Measurements from ENCODE around the gene RGS8. TPM values are rescaled to one million over a fixed set of nuclear protein-coding genes. Genes with fewer than 3 reads are reported as not detected.

The RGS8 gene
- total and polyA plus RNA-seq, 9 donors, result 0.12 to 4.8 (median 0.33) TPM; not detected in 1

- TF ChIP-seq, protein P1, sequence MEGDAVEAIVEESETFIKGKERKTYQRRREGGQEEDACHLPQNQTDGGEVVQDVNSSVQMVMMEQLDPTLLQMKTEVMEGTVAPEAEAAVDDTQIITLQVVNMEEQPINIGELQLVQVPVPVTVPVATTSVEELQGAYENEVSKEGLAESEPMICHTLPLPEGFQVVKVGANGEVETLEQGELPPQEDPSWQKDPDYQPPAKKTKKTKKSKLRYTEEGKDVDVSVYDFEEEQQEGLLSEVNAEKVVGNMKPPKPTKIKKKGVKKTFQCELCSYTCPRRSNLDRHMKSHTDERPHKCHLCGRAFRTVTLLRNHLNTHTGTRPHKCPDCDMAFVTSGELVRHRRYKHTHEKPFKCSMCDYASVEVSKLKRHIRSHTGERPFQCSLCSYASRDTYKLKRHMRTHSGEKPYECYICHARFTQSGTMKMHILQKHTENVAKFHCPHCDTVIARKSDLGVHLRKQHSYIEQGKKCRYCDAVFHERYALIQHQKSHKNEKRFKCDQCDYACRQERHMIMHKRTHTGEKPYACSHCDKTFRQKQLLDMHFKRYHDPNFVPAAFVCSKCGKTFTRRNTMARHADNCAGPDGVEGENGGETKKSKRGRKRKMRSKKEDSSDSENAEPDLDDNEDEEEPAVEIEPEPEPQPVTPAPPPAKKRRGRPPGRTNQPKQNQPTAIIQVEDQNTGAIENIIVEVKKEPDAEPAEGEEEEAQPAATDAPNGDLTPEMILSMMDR (IDR thresholded peaks at IDR 0.05), result no peak
- no peak for TF ChIP-seq POLR2A (IDR thresholded peaks at IDR 0.05)
- TF ChIP-seq EP300 (IDR thresholded peaks at IDR 0.05), result no peak
- DNase-seq, result peak in 4 of 5 donors; percentile 51 to 87 (median 64)
- intact Hi-C loops (cut with DNase I), result no loop called here
- Histone ChIP-seq H3K27me3 (no peaks in the 10 kb centered on the region), H3K4me3 (no peak overlapping the region), H3K27ac (no peak overlapping the region), H3K9me3 (no peaks in the 10 kb centered on the region), H3K36me3 (no peaks in the 10 kb centered on the region), H3K4me1 (ENCODE audit: insufficient read depth) (peaks cover 2% of the 10 kb centered on the region)
- 9 to 21% (median 20%) methylated on average over 1 of the region's 1 CpG for WGBS, 3 donors
These were observed 22.7 kb upstream of the RGS8 start for GRCh38 chr1:182707122-182707521.

GRCh38 chr1:182704677-182705076 is 20.3 kb upstream of the RGS8 start:
- no peak for DNase-seq
- Histone ChIP-seq H3K36me3 (no peaks in the 10 kb centered on the region), H3K27ac (no peak overlapping the region), H3K9me3 (no peaks in the 10 kb centered on the region), H3K4me1 (ENCODE audit: insufficient read depth) (peaks cover 2% of the 10 kb centered on the region), H3K27me3 (no peaks in the 10 kb centered on the region), H3K4me3 (no peak overlapping the region)
- TF ChIP-seq POLR2A (IDR thresholded peaks at IDR 0.05) (no peak), EP300 (IDR thresholded peaks at IDR 0.05) (no peak)
- TF ChIP-seq, protein P1 (IDR thresholded peaks at IDR 0.05), result no peak
- intact Hi-C loops (cut with DNase I), result no loop called here
- 87 to 92% (median 89%) methylated on average over 2 of the region's 2 CpGs for WGBS, 3 donors

DNA sequence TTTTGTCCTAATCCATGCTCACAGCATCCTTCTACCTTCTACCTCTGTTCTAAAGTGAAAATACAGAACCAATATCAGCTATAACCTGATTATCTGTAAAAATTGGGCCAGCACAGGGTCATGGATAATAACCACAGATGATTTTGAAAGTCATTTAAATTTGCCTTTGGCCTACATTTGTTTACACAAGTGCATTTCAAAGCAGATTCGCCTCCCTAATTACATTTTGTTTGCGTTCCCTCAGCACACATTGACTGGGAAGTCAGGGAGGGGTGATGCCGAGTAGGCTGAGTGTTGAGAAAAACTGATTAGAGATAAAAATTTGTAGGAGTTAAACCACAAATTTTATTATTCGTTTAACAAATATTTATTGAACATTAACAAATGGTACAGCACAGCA is 19.2 kb upstream of the RGS8 start:
- 23 to 37% (median 35%) methylated on average over 4 of the region's 4 CpGs for WGBS, 3 donors
- Histone ChIP-seq H3K9me3 (no peaks in the 10 kb centered on the region), H3K27me3 (no peaks in the 10 kb centered on the region), H3K27ac (no peak overlapping the region), H3K4me3 (no peak overlapping the region), H3K4me1 (ENCODE audit: insufficient read depth) (peaks cover 7% of the 10 kb centered on the region), H3K36me3 (no peaks in the 10 kb centered on the region)
- TF ChIP-seq POLR2A (IDR thresholded peaks at IDR 0.05) (no peak), EP300 (IDR thresholded peaks at IDR 0.05) (no peak)
- TF ChIP-seq, protein P1 (IDR thresholded peaks at IDR 0.05), result no peak
- no peak for DNase-seq
- intact Hi-C loops (cut with DNase I), result no loop called here

GRCh38 chr1:182702826-182703524 is 18.6 kb upstream of the RGS8 start:
- Histone ChIP-seq H3K4me1 (ENCODE audit: insufficient read depth) (peaks cover 10% of the 10 kb centered on the region), H3K27ac (no peak overlapping the region), H3K27me3 (no peaks in the 10 kb centered on the region), H3K4me3 (no peak overlapping the region), H3K9me3 (no peaks in the 10 kb centered on the region), H3K36me3 (no peaks in the 10 kb centered on the region)
- intact Hi-C loops (cut with DNase I), result no loop called here
- DNase-seq, result no peak
- TF ChIP-seq, protein P1 (IDR thresholded peaks at IDR 0.05), result no peak
- TF ChIP-seq POLR2A (IDR thresholded peaks at IDR 0.05) (no peak), EP300 (IDR thresholded peaks at IDR 0.05) (no peak)
- 39 to 45% (median 44%) methylated on average over 1 of the region's 1 CpG for WGBS, 3 donors
